ELR (cell line): ENCODE measurements around the gene NXPH2.
"Not testable (repeated sequence)": the region's sequence is repeated elsewhere in the genome, so short reads cannot be mapped to it uniquely, and the experiment has no call there.

Experiments used
- DNase-seq: peaks from one replicate; pipeline ENCODE4 v3.0.0-alpha.2; 2015; ENCODE audit warnings: low read depth

The NXPH2 gene

GRCh38 chr2:138757384-138757783, 22.8 kb downstream of the NXPH2 start:
- DNase-seq: no peak

DNA sequence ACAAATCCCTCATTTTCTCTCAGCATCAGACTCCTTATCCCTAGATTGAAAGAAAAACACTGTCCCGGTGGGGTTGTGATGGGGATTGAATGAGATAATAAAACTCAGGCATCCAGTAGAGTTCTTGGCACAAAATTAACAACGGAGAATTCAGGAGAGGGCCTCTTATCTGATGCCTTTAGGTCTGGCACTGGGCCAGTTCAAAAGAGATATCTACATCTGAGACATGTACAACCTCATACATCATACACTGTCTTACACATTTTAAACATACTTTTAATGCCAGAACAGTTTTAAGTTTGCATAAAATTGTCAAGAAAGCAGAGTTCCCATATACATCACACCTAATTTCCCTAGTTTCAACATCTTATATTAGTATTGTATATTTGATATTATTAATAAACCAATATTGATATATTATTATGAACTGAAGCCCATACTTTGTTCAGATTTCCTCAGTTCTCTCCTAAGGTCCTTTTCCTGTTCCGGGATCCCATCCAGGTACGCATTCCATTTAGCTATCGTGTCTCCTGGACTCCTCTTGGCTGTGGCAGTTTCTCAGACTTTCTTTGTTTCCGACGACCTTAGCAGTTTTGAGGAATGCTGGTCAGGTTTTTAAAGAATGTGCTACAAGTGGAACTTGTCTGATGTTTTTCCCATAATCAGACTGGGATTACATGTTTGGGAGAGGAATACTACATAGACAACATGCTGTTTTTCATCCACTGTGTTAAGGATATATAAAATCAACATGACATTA, 27.8 kb downstream of the NXPH2 start:
- DNase-seq: peak; percentile 4

DNA sequence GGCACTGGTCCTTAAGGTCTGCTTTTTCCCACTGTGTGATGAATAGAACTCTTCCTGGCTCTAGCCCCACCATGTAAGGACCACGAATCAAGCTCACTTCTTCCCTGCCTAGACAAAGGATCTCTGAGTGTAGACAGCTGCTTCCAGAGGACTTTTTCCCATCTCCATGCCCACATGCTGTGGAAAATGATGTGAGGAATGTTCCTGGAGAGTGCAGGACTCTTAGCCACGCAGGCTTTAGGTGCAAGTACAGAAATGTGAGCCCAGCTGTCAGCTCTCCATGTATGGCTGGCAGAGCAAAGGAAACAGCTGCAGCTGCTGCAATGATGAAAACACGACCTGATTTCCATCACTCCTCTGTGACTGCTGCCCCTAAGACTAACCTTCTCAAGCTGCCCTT, 35.5 kb downstream of the NXPH2 start:
- no peak for DNase-seq

- no peak for DNase-seq
These were observed 37.6 kb downstream of the NXPH2 start for GRCh38 chr2:138742441-138743057.

- no peak for DNase-seq
These were observed 38.3 kb downstream of the NXPH2 start for GRCh38 chr2:138741851-138742250.

- DNase-seq: not testable (repeated sequence)
These were observed 43.1 kb downstream of the NXPH2 start for GRCh38 chr2:138737009-138737554.

DNA sequence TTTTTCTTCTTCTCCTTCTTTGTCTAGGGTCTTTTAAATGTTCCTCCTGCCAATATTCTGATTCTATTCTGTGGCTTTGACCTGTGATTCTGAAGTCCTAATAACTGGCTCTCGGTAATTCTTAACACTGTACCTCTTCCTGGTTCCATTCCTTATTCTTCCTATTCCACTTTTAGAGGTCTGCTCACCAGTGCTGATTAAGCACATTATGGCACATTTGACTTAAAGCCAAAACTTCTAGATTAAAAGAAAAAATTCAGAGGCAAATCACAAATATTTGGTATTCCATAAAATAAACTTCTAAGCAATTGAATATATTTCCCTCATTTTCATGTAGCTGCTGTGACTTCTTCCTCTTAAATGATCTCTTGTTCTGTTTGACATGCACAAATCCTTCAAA, 47.5 kb downstream of the NXPH2 start:
- DNase-seq: no peak

DNA sequence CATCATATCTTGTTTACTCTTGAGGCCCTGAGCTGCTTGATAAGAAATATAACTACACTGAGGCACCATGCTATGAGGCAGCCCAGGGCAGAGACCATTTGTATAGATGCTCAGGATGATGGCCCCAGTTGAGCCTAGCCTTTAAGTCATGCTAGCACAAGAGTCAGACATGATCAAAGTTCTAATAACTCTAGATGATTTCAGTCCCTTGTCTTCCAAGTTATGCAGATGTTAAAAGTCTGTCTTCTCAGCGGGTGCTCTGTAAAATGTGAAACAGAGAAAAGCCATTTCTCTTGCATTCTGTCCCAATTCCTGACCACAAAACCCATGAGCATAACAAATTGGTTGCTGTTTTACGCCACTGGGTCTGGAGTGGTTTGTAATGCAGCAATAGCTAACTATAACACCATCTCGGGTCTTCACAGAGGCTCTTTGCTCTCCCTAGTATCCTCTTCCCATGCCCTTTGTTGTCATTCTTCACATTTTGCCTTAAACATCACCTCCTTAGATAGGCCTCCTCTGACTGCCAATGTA, 49.6 kb downstream of the NXPH2 start:
- no peak for DNase-seq

DNA sequence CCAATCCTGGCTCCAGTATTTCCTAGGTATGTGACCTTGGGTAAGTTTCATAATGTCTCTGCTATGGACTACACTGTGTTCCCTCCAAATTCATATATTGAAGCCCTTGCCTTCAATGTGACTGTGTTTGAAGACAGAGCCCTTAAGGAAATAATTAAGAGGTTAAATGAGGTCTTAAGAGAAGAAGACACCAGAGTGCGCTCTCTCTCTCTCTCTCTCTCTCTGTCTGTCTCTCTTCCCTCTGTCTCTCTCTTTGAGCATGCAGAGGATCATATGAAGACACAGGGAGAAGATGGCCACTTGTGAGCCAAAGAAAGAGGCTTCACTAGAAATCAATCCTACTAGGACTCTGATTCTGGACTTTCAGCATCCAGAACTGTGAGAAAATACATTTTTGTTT, 52.2 kb downstream of the NXPH2 start:
- no peak for DNase-seq

DNA sequence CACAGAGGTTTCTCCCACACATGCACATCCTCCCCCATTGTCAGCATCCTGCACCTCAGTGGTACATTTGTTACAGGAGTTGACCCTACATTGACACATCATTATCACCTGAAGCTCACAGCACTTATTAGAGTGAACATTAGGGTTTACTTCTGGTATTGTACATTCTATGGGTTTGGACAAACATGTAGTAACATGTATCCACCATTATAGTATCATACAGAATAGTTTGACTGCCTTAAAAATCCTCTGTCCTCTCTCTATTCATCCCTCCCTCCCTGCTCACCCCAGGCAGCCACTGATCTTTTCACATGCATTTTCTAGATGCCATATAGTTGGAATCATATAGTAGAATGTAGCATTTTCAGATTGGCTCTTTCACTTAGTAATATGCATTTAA, 53.5 kb downstream of the NXPH2 start:
- no peak for DNase-seq

DNA sequence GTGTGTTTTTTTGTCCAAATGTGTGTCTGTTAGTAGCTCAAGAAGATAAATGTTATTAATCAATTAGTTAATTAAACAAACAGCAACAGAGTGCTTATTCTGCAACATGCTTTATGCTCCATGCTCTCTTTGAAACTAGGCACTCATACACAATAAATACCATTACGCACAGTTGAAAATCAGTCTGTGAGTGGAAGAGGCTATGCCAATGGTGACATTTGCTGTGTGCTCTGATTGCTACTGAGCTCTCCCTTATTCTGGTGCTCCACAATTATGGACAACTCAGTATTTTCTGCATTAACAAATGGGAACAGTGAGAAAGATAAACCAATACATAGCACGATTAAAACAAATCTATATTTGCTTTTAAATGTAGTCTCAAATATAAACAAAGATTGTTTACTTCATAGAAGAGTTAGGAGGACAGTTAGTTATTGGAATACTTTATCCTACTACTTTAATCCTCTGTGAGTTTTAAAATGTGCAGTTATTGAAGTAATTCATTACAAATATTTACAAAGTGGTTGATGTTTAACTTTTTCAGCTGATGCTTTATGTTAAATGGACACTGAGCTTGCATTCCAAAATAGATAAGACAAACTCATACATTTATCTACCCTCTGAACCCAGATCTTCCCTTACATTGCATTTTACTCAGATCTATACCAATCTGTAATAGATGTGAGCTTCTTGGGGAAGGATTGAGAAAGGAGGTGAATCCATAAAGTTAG, 55.3 kb downstream of the NXPH2 start:
- no peak for DNase-seq

DNA sequence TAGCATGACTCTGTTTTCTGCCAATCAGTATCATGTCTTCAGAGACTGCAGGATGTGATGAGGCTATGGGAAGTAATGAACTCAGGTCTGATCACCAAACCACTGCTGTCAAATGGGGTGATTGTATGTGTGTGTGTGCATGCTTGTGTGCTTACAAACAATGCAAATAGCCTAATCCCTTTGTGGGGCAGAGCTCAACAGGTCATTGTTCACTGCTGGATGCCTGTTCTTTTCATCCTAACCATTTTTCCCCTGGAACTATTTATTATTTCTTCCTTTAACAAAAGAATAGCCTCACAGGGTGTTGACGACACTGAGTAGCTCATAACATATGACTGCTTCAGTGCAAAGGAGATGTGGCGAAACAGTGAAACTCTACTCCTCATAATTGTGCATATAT, 55.9 kb downstream of the NXPH2 start:
- no peak for DNase-seq

- no peak for DNase-seq
These were observed 56.8 kb downstream of the NXPH2 start for GRCh38 chr2:138723196-138723987.

GRCh38 chr2:138722316-138722715, 57.9 kb downstream of the NXPH2 start:
- peak; percentile 38 for DNase-seq

GRCh38 chr2:138720035-138720838, 60.0 kb downstream of the NXPH2 start:
- DNase-seq: no peak

- DNase-seq: no peak
These were observed 61.8 kb downstream of the NXPH2 start for GRCh38 chr2:138718405-138718804.

DNA sequence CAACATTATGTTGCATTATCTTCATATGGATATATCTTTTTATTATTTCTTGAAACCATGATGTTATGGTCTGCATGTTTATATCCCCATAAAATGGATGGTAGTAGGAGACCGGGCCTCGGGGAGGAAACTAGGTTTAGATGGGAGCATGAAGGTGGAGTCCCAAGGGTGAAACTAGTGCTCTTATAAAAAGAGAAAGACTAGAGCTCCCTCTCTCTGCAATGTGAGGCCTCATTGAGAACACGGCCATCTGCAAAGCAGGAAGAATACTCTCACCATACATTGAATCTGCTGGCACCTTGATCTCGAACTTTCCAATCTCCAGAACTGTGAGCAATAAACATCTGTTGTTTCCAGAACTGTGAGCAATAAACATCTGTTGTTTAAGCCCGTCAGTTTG, 64.0 kb downstream of the NXPH2 start:
- peak; percentile 17 for DNase-seq

GRCh38 chr2:138713504-138713903, 66.7 kb downstream of the NXPH2 start:
- DNase-seq: no peak

DNA sequence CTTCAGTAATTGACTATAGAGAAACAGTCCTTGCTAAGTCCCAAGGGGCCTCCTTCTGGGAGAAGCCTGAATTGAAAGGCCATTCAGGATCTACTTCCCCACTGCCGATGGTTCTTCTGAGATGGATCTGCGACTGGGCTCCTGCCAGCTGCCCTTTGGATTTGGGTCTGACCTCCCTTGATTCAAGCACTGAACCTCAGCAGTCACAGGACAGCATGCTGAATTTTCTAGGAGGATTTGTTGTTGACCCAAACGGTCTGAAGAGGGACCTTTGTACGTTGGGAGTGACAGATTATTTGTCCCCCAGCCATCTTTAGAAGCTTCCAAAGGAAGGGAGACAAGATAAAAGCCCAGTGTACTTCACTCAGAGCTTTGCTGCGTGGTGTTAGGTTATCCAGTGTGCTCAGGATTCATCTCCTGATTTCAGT, 67.1 kb downstream of the NXPH2 start:
- DNase-seq: no peak

- peak; percentile 86 for DNase-seq
These were observed 67.8 kb downstream of the NXPH2 start for GRCh38 chr2:138712212-138712979.
